ENCODE measurements around the gene RPEL1. TPM values are rescaled to one million over a fixed set of nuclear protein-coding genes. Genes with fewer than 3 reads are reported as not detected.
"Not testable (repeated sequence)": the region's sequence is repeated elsewhere in the genome, so short reads cannot be mapped to it uniquely, and the experiment has no call there.

RPEL1 gene
- 0.12 and 0.34 TPM in 2 replicates for polyA plus RNA-seq (2011; rRNA removed)
- polyA plus RNA-seq (2012; cell fraction: cytosol; rRNA removed) = 0.04 and 0.08 TPM in 2 replicates
- 0.06 and 0.07 TPM in 2 replicates for polyA plus RNA-seq (2012; cell fraction: nucleus; rRNA removed)
- polyA plus RNA-seq (2017; fragmentation: RNase III; extraction: RNeasy Plus Mini Kit Qiagen cat#74134 plus additional on column Dnase treatment) = 0.13 to 0.20 TPM (median 0.16 TPM) in 3 replicates
- 0.41 and 0.88 TPM in 2 replicates for polyA minus RNA-seq (2011; rRNA and poly(A)+ RNA removed)

DNA sequence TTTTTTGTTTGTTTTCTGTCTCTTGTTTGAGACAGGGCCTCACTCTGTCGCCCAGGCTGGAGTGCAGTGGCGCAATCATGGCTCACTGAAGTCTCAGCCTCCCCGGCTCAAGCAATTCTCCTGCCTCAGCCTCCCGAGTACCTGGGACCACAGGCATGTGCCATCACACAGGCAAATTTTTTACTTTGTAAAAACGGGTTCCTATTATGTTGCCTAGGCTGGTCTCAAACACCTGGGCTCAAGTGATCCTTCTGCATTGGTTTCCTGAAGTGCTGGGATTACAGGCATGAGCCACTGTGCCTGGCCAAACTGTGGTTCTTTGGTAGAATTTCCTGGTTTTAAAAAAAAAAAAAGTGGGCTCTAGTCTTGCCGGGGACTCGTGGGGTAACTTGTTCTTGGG, at the start of gene RPEL1:
Gene RPEL1 (plus strand): TSS at position 301 of the 400 bp plus-strand sequence. CDS start 110 bp downstream, outside the sequence.
- FAIRE-seq; H3K9me3 ChIP-seq; DNase-seq (ENCODE audit: low read depth in 1 of 2, low spot score in 1 of 2); H3K4me2 ChIP-seq; H3K4me3 ChIP-seq; ATAC-seq; POLR2A ChIA-PET: not testable (repeated sequence)
- WGBS (ENCODE audit: missing lambda C conversion rate) = 92% methylated on average over 7 of the region's 7 CpGs
- Histone ChIP-seq H3K4me1 (peaks cover 31% of the 10 kb centered on the region), H3K27ac (peak within 1 kb of the TSS; percentile 15 to 96; a peak in 3 of 6 replicates)
- CTCF ChIA-PET = interaction anchor here (0.6 to 2.9 kb wide), 24 partner anchors 7 to 332 kb away, joined by 3 to 29 read pairs (median 10); partner anchors contain the start of gene CNNM2

DNA sequence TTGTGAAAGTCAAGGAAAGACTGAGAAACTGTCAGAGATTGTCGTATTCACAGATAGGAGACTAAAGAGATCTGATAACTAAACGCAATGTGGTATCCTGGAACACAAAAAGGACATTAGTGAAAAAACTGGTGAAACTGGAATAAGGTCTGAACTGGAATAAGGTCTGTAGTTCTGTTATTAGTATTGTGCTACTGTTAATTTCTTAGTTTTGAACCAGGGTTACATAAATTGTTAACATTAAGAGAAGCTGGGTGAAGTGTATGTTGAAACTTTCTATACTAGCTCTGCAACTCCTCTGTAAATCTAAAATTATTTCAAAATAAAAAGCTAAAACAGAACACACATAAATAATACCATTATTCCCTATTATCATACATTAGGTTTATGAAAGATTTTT, 49.2 kb upstream of the RPEL1 start:
- H3K4me3 ChIP-seq = no peak overlapping the region
- ATAC-seq (no peak), FAIRE-seq (no peak), DNase-seq (ENCODE audit: low read depth in 1 of 2, low spot score in 1 of 2) (no peak)
- 94% methylated on average over 2 of the region's 2 CpGs for WGBS (ENCODE audit: missing lambda C conversion rate)
- peaks cover 39% of the 10 kb centered on the region for H3K4me1 ChIP-seq
- H3K4me2 ChIP-seq = peak overlapping the region; percentile 50; the same call in 2 of the 3 replicates
- H3K27ac ChIP-seq = peak overlapping the region; percentile 40 to 49; a peak in 4 of 6 replicates
- no peaks in the 10 kb centered on the region for H3K9me3 ChIP-seq
- POLR2A ChIA-PET = interaction anchor here (0.6 to 2.3 kb wide), 4 partner anchors 33 to 168 kb away, joined by 3 to 10 read pairs (median 8); no protein-coding TSS in a partner anchor
- CTCF ChIA-PET = interaction anchor here (1.3 kb wide), 1 partner anchor 42 kb away, joined by 5 read pairs; no protein-coding TSS in a partner anchor
- no peak for TF ChIP-seq HOXB5 (CRISPR knock-in tag; IDR thresholded peaks at IDR 0.05)
- no peak for TF ChIP-seq MYC (IDR thresholded peaks at IDR 0.05; ENCODE audit: borderline replicate concordance, low read length)
- TF ChIP-seq, protein P1, sequence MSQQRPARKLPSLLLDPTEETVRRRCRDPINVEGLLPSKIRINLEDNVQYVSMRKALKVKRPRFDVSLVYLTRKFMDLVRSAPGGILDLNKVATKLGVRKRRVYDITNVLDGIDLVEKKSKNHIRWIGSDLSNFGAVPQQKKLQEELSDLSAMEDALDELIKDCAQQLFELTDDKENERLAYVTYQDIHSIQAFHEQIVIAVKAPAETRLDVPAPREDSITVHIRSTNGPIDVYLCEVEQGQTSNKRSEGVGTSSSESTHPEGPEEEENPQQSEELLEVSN (IDR thresholded peaks at IDR 0.05; ENCODE audit: borderline replicate concordance, low read depth) = no peak
- TF ChIP-seq, protein P2, sequence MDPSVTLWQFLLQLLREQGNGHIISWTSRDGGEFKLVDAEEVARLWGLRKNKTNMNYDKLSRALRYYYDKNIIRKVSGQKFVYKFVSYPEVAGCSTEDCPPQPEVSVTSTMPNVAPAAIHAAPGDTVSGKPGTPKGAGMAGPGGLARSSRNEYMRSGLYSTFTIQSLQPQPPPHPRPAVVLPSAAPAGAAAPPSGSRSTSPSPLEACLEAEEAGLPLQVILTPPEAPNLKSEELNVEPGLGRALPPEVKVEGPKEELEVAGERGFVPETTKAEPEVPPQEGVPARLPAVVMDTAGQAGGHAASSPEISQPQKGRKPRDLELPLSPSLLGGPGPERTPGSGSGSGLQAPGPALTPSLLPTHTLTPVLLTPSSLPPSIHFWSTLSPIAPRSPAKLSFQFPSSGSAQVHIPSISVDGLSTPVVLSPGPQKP (IDR thresholded peaks at IDR 0.05; ENCODE audit: low read depth, low read length) = no peak
- TF ChIP-seq ZNF302 (CRISPR knock-in tag; IDR thresholded peaks at IDR 0.05) = no peak
- TF ChIP-seq FOSB (CRISPR knock-in tag; IDR thresholded peaks at IDR 0.05) = no peak
- no peak for TF ChIP-seq CBX8 (IDR thresholded peaks at IDR 0.05)
- TF ChIP-seq ZSCAN20 (CRISPR knock-in tag; IDR thresholded peaks at IDR 0.05) = no peak
- no peak for TF ChIP-seq ZC3H11A (IDR thresholded peaks at IDR 0.05)
- no peak for TF ChIP-seq JUN (IDR thresholded peaks at IDR 0.05)
- no peak for TF ChIP-seq KDM5A (IDR thresholded peaks at IDR 0.05)
- no peak for TF ChIP-seq CHD4 (IDR thresholded peaks at IDR 0.05; ENCODE audit: borderline replicate concordance)
- TF ChIP-seq EHMT2 (IDR thresholded peaks at IDR 0.05; ENCODE audit: low read depth) = no peak
- no peak for TF ChIP-seq RNF2 (IDR thresholded peaks at IDR 0.05; ENCODE audit: borderline replicate concordance, low read depth)

DNA sequence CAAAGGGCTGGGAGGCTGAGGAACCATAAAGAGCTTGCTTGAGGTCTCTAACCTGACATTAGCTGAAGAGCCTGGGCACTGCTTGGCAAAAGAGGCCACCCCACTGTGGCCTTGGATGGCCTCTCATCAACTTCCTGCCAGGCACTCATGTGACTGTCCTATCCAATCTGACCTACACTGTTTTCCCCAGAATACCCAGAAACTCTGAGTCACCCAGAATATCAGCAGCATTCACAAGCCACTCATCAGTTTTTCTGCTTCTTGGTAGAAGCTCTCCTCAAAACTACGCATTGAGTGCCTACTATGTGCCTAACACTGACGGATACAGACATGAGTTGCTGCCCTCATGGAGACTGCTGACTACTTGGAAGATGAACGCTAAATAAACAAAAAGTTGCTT, 48.5 kb upstream of the RPEL1 start:
- no peaks in the 10 kb centered on the region for H3K9me3 ChIP-seq
- ATAC-seq (peak; percentile 61 to 62), DNase-seq (ENCODE audit: low read depth in 1 of 2, low spot score in 1 of 2) (peak; percentile 72 to 73), FAIRE-seq (no peak)
- WGBS (ENCODE audit: missing lambda C conversion rate) = 64% methylated on average over 3 of the region's 3 CpGs
- peaks cover 38% of the 10 kb centered on the region for H3K4me1 ChIP-seq
- H3K27ac ChIP-seq = peak overlapping the region; percentile 49 to 78
- H3K4me3 ChIP-seq = no peak overlapping the region
- POLR2A ChIA-PET = interaction anchor here (0.6 to 2.3 kb wide), 4 partner anchors 32 to 167 kb away, joined by 3 to 10 read pairs (median 8); no protein-coding TSS in a partner anchor
- CTCF ChIA-PET = interaction anchor here (0.8 to 1.3 kb wide), 2 partner anchors 19 to 41 kb away, joined by 3 to 5 read pairs; no protein-coding TSS in a partner anchor
- H3K4me2 ChIP-seq = peak overlapping the region; percentile 50
- TF ChIP-seq POLR2A (IDR thresholded peaks at IDR 0.05; ENCODE audit: low read length) (no peak), SREBF2 (IDR thresholded peaks at IDR 0.05) (no peak), KDM1A (IDR thresholded peaks at IDR 0.05; ENCODE audit: low read depth) (no peak), NPAS2 (CRISPR knock-in tag; IDR thresholded peaks at IDR 0.05; ENCODE audit: borderline replicate concordance) (no peak), JUN (IDR thresholded peaks at IDR 0.05) (no peak), PHF8 (IDR thresholded peaks at IDR 0.05; ENCODE audit: borderline replicate concordance, low read depth) (no peak), JUNB (IDR thresholded peaks at IDR 0.05) (no peak), RFX5 (IDR thresholded peaks at IDR 0.05) (no peak), CHD4 (IDR thresholded peaks at IDR 0.05; ENCODE audit: borderline replicate concordance) (no peak), NFE2L2 (conservative IDR thresholded peaks at IDR 0.05; ENCODE audit: low read length) (no peak), FOSL2 (IDR thresholded peaks at IDR 0.05) (no peak), FOSL2 (CRISPR knock-in tag; IDR thresholded peaks at IDR 0.05) (peak; percentile 69), EHF (CRISPR knock-in tag; IDR thresholded peaks at IDR 0.05) (no peak), MAZ (IDR thresholded peaks at IDR 0.05; ENCODE audit: borderline replicate concordance, low read depth, low read length) (no peak)
- TF ChIP-seq, protein P3, sequence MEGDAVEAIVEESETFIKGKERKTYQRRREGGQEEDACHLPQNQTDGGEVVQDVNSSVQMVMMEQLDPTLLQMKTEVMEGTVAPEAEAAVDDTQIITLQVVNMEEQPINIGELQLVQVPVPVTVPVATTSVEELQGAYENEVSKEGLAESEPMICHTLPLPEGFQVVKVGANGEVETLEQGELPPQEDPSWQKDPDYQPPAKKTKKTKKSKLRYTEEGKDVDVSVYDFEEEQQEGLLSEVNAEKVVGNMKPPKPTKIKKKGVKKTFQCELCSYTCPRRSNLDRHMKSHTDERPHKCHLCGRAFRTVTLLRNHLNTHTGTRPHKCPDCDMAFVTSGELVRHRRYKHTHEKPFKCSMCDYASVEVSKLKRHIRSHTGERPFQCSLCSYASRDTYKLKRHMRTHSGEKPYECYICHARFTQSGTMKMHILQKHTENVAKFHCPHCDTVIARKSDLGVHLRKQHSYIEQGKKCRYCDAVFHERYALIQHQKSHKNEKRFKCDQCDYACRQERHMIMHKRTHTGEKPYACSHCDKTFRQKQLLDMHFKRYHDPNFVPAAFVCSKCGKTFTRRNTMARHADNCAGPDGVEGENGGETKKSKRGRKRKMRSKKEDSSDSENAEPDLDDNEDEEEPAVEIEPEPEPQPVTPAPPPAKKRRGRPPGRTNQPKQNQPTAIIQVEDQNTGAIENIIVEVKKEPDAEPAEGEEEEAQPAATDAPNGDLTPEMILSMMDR (IDR thresholded peaks at IDR 0.05) = no peak
- TF ChIP-seq, protein P4, sequence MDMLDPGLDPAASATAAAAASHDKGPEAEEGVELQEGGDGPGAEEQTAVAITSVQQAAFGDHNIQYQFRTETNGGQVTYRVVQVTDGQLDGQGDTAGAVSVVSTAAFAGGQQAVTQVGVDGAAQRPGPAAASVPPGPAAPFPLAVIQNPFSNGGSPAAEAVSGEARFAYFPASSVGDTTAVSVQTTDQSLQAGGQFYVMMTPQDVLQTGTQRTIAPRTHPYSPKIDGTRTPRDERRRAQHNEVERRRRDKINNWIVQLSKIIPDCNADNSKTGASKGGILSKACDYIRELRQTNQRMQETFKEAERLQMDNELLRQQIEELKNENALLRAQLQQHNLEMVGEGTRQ (IDR thresholded peaks at IDR 0.05) = peak; percentile 51
- TF ChIP-seq, protein P2 (IDR thresholded peaks at IDR 0.05; ENCODE audit: low read depth, low read length) = no peak
